IMR-90 (cell line): ENCODE data around the gene DUSP16. TPM values are rescaled to one million over a fixed set of nuclear protein-coding genes. Genes with fewer than 3 reads are reported as not detected.

Experiments used
- ATAC-seq: fragments of 200-7000 bp; cut with Tn5 transposase; 2 replicates; pipeline ENCODE4 v1.9.1; 2020; ENCODE audit warnings: low read depth, mild to moderate bottlenecking, moderate library complexity
- BruUV-seq: library from RNA; stranded (reverse); fragments of 400-500 nt; replicated peaks from 2 replicates; lab custom pipeline; 2021; lab: Mats Ljungman, UMichigan
- CTCF ChIA-PET: fragments of 300-600 bp; formaldehyde crosslinking; extraction: SDS; loops from one replicate; lab custom pipeline; 2021; ENCODE audit warnings: antibody characterized with exemption; lab: Yijun Ruan, JAX
- POLR2A ChIA-PET: fragments of 300-600 bp; sonication (Branson Sonifier 250); formaldehyde crosslinking; loops from one replicate; lab custom pipeline; 2022; ENCODE audit warnings: antibody characterized with exemption; ENCODE audit not compliant: unreplicated experiment; lab: Charles Lee
- DNase-seq: peaks from one replicate; pipeline ENCODE4 v3.0.0; 2013
- H2AFZ ChIP-seq: replicated peaks from 2 replicates; pipeline ENCODE3; 2013; ENCODE audit warnings: low read length, mild to moderate bottlenecking; ENCODE audit not compliant: poor library complexity
- H2AK5ac ChIP-seq: 2 replicates; pipeline ENCODE4 v1.6.1; 2013; ENCODE audit warnings: low read depth, low read length, inconsistent platforms
- H2AK9ac ChIP-seq: replicated peaks from 2 replicates; pipeline ENCODE3; 2013; ENCODE audit warnings: mild to moderate bottlenecking, low read depth, low read length, moderate library complexity; ENCODE audit not compliant: poor library complexity
- H2BK120ac ChIP-seq: 2 replicates; pipeline ENCODE4 v1.6.1; 2013; ENCODE audit warnings: low read depth, low read length, inconsistent platforms
- H2BK15ac ChIP-seq: 3 replicates; pipeline ENCODE4 v1.6.1; 2013; ENCODE audit warnings: low read depth, low read length, inconsistent platforms
- H2BK20ac ChIP-seq: 2 replicates; pipeline ENCODE4 v1.6.1; 2013; ENCODE audit warnings: low read depth, mild to moderate bottlenecking, inconsistent platforms, low read length, moderate library complexity
- H2BK5ac ChIP-seq: 2 replicates; pipeline ENCODE4 v1.6.1; 2013; ENCODE audit warnings: mild to moderate bottlenecking, low read depth, low read length, inconsistent platforms; ENCODE audit not compliant: poor library complexity, severe bottlenecking
- H3K14ac ChIP-seq: replicated peaks from 2 replicates; pipeline ENCODE4 v1.6.1; 2013; ENCODE audit warnings: low read depth, low read length, inconsistent platforms
- H3K18ac ChIP-seq: 2 replicates; pipeline ENCODE4 v1.6.1; 2013; ENCODE audit warnings: low read depth, low read length, control low read depth
- H3K23ac ChIP-seq: 2 replicates; pipeline ENCODE4 v1.6.1; 2013; ENCODE audit warnings: low read depth, low read length, inconsistent platforms
- H3K27ac ChIP-seq: 2 replicates; pipeline ENCODE4 v1.5.1; 2013; ENCODE audit warnings: mild to moderate bottlenecking, control low read depth, low read length; ENCODE audit not compliant: insufficient read depth
- H3K27me3 ChIP-seq: 2 replicates; pipeline ENCODE4 v1.6.1; 2013; ENCODE audit warnings: low read length; ENCODE audit not compliant: control insufficient read depth, insufficient read depth
- H3K36me3 ChIP-seq: 2 replicates; pipeline ENCODE4 v1.6.1; 2013; ENCODE audit warnings: low read length, mixed read lengths; ENCODE audit not compliant: control insufficient read depth, insufficient read depth
- H3K4ac ChIP-seq: 2 replicates; pipeline ENCODE4 v1.6.1; 2013; ENCODE audit warnings: low read depth, low read length, inconsistent platforms
- H3K4me1 ChIP-seq: 2 replicates; pipeline ENCODE4 v1.6.1; 2013; ENCODE audit warnings: low read length, mixed read lengths; ENCODE audit not compliant: control insufficient read depth, insufficient read depth
- H3K4me2 ChIP-seq: 2 replicates; pipeline ENCODE4 v1.6.1; 2013; ENCODE audit warnings: low read depth, mild to moderate bottlenecking, control low read depth, low read length, moderate library complexity
- H3K4me3 ChIP-seq: 2 replicates; pipeline ENCODE4 v1.5.1; 2013; ENCODE audit warnings: low read depth, mild to moderate bottlenecking, control low read depth, low read length, moderate library complexity; ENCODE audit not compliant: insufficient read depth
- H3K56ac ChIP-seq: 2 replicates; pipeline ENCODE4 v1.6.1; 2013; ENCODE audit warnings: low read length, inconsistent platforms; ENCODE audit not compliant: insufficient read depth; ENCODE audit errors: extremely low read depth
- H3K79me1 ChIP-seq, 2 experiments: 2 replicates each; pipeline ENCODE4 v1.6.1; 2013; ENCODE audit warnings: low read length in 2 of 2, inconsistent platforms in 1 of 2, low read depth in 1 of 2
- H3K9ac ChIP-seq: 2 replicates; pipeline ENCODE4 v1.6.1; 2013; ENCODE audit warnings: low read depth, low read length, control low read depth
- H3K9me1 ChIP-seq: 2 replicates; pipeline ENCODE4 v1.6.1; 2013; ENCODE audit warnings: low read length, inconsistent platforms; ENCODE audit not compliant: insufficient read depth
- H3K9me3 ChIP-seq: 2 replicates; pipeline ENCODE4 v1.6.1; 2013; ENCODE audit warnings: low read length; ENCODE audit not compliant: control insufficient read depth, insufficient read depth
- H4K20me1 ChIP-seq: 2 replicates; pipeline ENCODE4 v1.6.1; 2013; ENCODE audit warnings: low read length, inconsistent platforms; ENCODE audit not compliant: insufficient read depth
- H4K5ac ChIP-seq: 2 replicates; pipeline ENCODE4 v1.6.1; 2013; ENCODE audit warnings: mild to moderate bottlenecking, low read depth, low read length, control low read depth
- H4K8ac ChIP-seq, 2 experiments: 2 replicates each; pipeline ENCODE4 v1.6.1; 2013; ENCODE audit warnings: low read depth in 2 of 2, low read length in 2 of 2, control low read depth in 1 of 2, inconsistent platforms in 1 of 2
- H4K91ac ChIP-seq: 2 replicates; pipeline ENCODE4 v1.6.1; 2013; ENCODE audit warnings: low read depth, low read length, inconsistent platforms; ENCODE audit not compliant: insufficient read depth
- BHLHE40 ChIP-seq: fragments of 150-350 bp; IDR thresholded peaks from 2 replicates; pipeline ENCODE4 v1.6.1; 2016; ENCODE audit warnings: mild to moderate bottlenecking, low read depth, low read length
- CEBPB ChIP-seq: IDR thresholded peaks from 2 replicates; pipeline ENCODE4 v1.6.1; 2012; ENCODE audit warnings: low read depth, low read length, improper control_type of control experiment
- CHD1 ChIP-seq: IDR thresholded peaks from 2 replicates; pipeline ENCODE4 v1.6.1; 2012; ENCODE audit warnings: low read depth, low read length, improper control_type of control experiment
- CTCF ChIP-seq: conservative IDR thresholded peaks from 2 replicates; pipeline ENCODE4 v1.5.1; 2012; ENCODE audit warnings: mild to moderate bottlenecking, low read depth, low read length, improper control_type of control experiment
- ELK1 ChIP-seq: fragments of 150-350 bp; IDR thresholded peaks from 2 replicates; pipeline ENCODE4 v1.6.1; 2016; ENCODE audit warnings: low read depth, mild to moderate bottlenecking, low read length, moderate library complexity, borderline replicate concordance
- FOS ChIP-seq: fragments of 150-350 bp; IDR thresholded peaks from 2 replicates; pipeline ENCODE4 v1.6.1; 2016; ENCODE audit warnings: low read depth, low read length
- MAFK ChIP-seq: IDR thresholded peaks from 2 replicates; pipeline ENCODE4 v1.6.1; 2012; ENCODE audit warnings: low read depth, low read length, improper control_type of control experiment
- MAZ ChIP-seq: IDR thresholded peaks from 2 replicates; pipeline ENCODE4 v1.6.1; 2012; ENCODE audit warnings: low read depth, mild to moderate bottlenecking, low read length, improper control_type of control experiment, moderate library complexity, borderline replicate concordance
- MXI1 ChIP-seq: IDR thresholded peaks from 2 replicates; pipeline ENCODE4 v1.6.1; 2012; ENCODE audit warnings: low read depth, mild to moderate bottlenecking, low read length, moderate library complexity, borderline replicate concordance
- NFE2L2 ChIP-seq: fragments of 150-350 bp; IDR thresholded peaks from 2 replicates; pipeline ENCODE4 v1.6.1; 2016; ENCODE audit warnings: low read depth, mild to moderate bottlenecking, low read length
- POLR2A ChIP-seq: IDR thresholded peaks from 2 replicates; pipeline ENCODE4 v1.6.1; 2012; ENCODE audit warnings: mild to moderate bottlenecking, low read depth, low read length
- RAD21 ChIP-seq: IDR thresholded peaks from 2 replicates; pipeline ENCODE4 v1.6.1; 2012; ENCODE audit warnings: low read length, improper control_type of control experiment
- RCOR1 ChIP-seq: IDR thresholded peaks from 2 replicates; pipeline ENCODE4 v1.6.1; 2012; ENCODE audit warnings: mild to moderate bottlenecking, low read length, improper control_type of control experiment; ENCODE audit not compliant: insufficient replicate concordance
- RFX5 ChIP-seq: IDR thresholded peaks from 2 replicates; pipeline ENCODE4 v1.8.0; 2012; ENCODE audit warnings: low read depth, mild to moderate bottlenecking, low read length, moderate library complexity
- SMC3 ChIP-seq: fragments of 150-350 bp; IDR thresholded peaks from 2 replicates; pipeline ENCODE4 v1.6.1; 2016; ENCODE audit warnings: low read depth, mild to moderate bottlenecking, antibody characterized with exemption, low read length, moderate library complexity
- USF2 ChIP-seq: fragments of 150-350 bp; IDR thresholded peaks from 2 replicates; pipeline ENCODE4 v1.6.1; 2017; ENCODE audit warnings: mild to moderate bottlenecking, antibody characterized with exemption, low read length, low read depth
- WGBS, 2 experiments: methylation state at CpG; one replicate each; pipeline versions ENCODE4 v1.1.5 to v1.1.7; 2013; ENCODE audit warnings: missing lambda C conversion rate in 2 of 2; ENCODE audit not compliant: insufficient read length in 1 of 2; ENCODE audit errors: extremely low coverage in 2 of 2; 5-methylcytosine and 5-hydroxymethylcytosine counted together
- dilution Hi-C: fragments of 300-500 bp; cut with HindIII; formaldehyde crosslinking; loops from one replicate; pipeline ENCODE4 v1.14.3; 2018; ENCODE audit warnings: low sequenced_read_pairs; ENCODE audit not compliant: unreplicated experiment
- in situ Hi-C: fragments of 300-500 bp; cut with MboI; formaldehyde crosslinking; loops from 3 replicates; pipeline ENCODE4 v1.14.3; 2019; ENCODE audit warnings: low sequenced_read_pairs, inconsistent platforms, mixed read lengths
- intact Hi-C: fragments of 100-400 bp; cut with micrococcal nuclease; formaldehyde crosslinking; loops from 2 replicates; pipeline ENCODE4 v1.10.0; 2022
- polyA plus RNA-seq, 3 experiments: library from polyadenylated mRNA; depleted of rRNA; stranded (reverse); fragments of >200 nt; gene quantifications; 2 replicates each; pipeline ENCODE4 v1.2.3, GENCODE V29; 2012; ENCODE audit warnings: low replicate concordance in 1 of 3
- total RNA-seq: library from RNA; depleted of rRNA; stranded (reverse); fragments of >200 nt; gene quantifications from 2 replicates; pipeline ENCODE4 v1.2.3, GENCODE V29; 2012

DUSP16 gene
- total and polyA plus RNA-seq, 2 of the 4 experiments (the other 2 are of a cell fraction): 4.7 to 10.0 TPM

GRCh38 chr12:12518919-12519318 lies 43.7 kb downstream of the DUSP16 start:
- intact Hi-C loops: no loop called here
- Histone ChIP-seq H3K14ac (no peak overlapping the region), H2BK5ac (no peak overlapping the region), H2AFZ (no peak overlapping the region), H2AK9ac (no peak overlapping the region), H2BK120ac (no peak overlapping the region), H3K4ac (no peak overlapping the region), H3K4me1 (0 out of 2 replicates have a peak, but pooled peaks cover 3% of the 10 kb centered on the region), H4K8ac (no peak overlapping the region), H3K9me3 (no peaks in the 10 kb centered on the region), H4K20me1 (no peaks in the 10 kb centered on the region; the same call in 1 of the 2 replicates), H3K27ac (no peak overlapping the region), H3K9ac (no peak overlapping the region), H4K5ac (no peak overlapping the region), H4K91ac (no peak overlapping the region), H3K36me3 (peaks cover 3% of the 10 kb centered on the region; the same call in 1 of the 2 replicates), H3K4me3 (no peak overlapping the region), H3K4me2 (no peak overlapping the region; the same call in 1 of the 2 replicates), H3K9me1 (peaks cover 13% of the 10 kb centered on the region; the same call in 1 of the 2 replicates), H3K18ac (no peak overlapping the region), H2BK15ac (no peak overlapping the region), H3K79me1 (peaks cover 4 to 21% of the 10 kb centered on the region in 2 experiments), H2BK20ac (no peak overlapping the region), H2AK5ac (no peak overlapping the region), H3K56ac (no peak overlapping the region), H3K27me3 (no peaks in the 10 kb centered on the region), H3K23ac (no peak overlapping the region)
- CTCF ChIA-PET: no interaction called here
- POLR2A ChIA-PET: interaction anchor here (0.5 kb wide), 1 partner anchor 881 kb away, joined by 3 read pairs; no protein-coding TSS in a partner anchor
- dilution Hi-C loops: no loop called here
- ATAC-seq (peak; percentile 95), DNase-seq (peak; percentile 57)
- no CpG with 5 or more reads among the region's 4 CpGs for WGBS, 2 experiments
- in situ Hi-C loops: no loop called here
- TF ChIP-seq ELK1 (no peak), NFE2L2 (no peak), FOS (no peak), RAD21 (no peak), SMC3 (no peak), CEBPB (no peak), MAFK (no peak), CHD1 (no peak), CTCF (no peak), RCOR1 (no peak), BHLHE40 (no peak), MAZ (no peak), POLR2A (no peak), RFX5 (no peak), USF2 (no peak), MXI1 (no peak)
- no TSS peak for BruUV-seq
